Nephron progenitor cell (in vitro differentiated cells): ENCODE results near the gene MAGI2.

Experiments
- DNase-seq: peaks from one replicate; pipeline ENCODE4 v3.0.0; 2021
- H3K27ac Mint-ChIP-seq: 2 replicates; pipeline ENCODE4 v1.8.0; 2021; ENCODE audit warnings: mild to moderate bottlenecking, moderate library complexity, mixed read lengths
- H3K27me3 Mint-ChIP-seq: 2 replicates; pipeline ENCODE4 v1.8.0; 2021; ENCODE audit warnings: mild to moderate bottlenecking, low read depth, mixed read lengths; ENCODE audit not compliant: poor library complexity
- H3K36me3 Mint-ChIP-seq: 2 replicates; pipeline ENCODE4 v1.8.0; 2021; ENCODE audit warnings: low read depth, mixed read lengths
- H3K4me1 Mint-ChIP-seq: 2 replicates; pipeline ENCODE4 v1.8.0; 2021; ENCODE audit warnings: mixed read lengths
- H3K4me3 Mint-ChIP-seq: 2 replicates; pipeline ENCODE4 v1.8.0; 2021; ENCODE audit warnings: mild to moderate bottlenecking, moderate library complexity, mixed read lengths
- H3K9me3 Mint-ChIP-seq: 2 replicates; pipeline ENCODE4 v1.8.0; 2021; ENCODE audit warnings: mild to moderate bottlenecking, moderate library complexity, mixed read lengths
- TF ChIP-seq, protein P1 (sequence below): fragments of 200-600 bp; sonication (generic); IDR thresholded peaks from 2 replicates; pipeline ENCODE4 v1.5.0; 2021; ENCODE audit warnings: antibody characterized with exemption

Gene MAGI2

GRCh38 chr7:78779788-78780187 lies 673.7 kb downstream of the MAGI2 start:
- DNase-seq: no peak
- Mint-ChIP-seq H3K9me3 (no peaks in the 10 kb centered on the region), H3K36me3 (no peaks in the 10 kb centered on the region), H3K4me3 (no peak overlapping the region), H3K27ac (no peak overlapping the region), H3K27me3 (peaks cover 8% of the 10 kb centered on the region), H3K4me1 (no peaks in the 10 kb centered on the region)
- TF ChIP-seq, protein P1, sequence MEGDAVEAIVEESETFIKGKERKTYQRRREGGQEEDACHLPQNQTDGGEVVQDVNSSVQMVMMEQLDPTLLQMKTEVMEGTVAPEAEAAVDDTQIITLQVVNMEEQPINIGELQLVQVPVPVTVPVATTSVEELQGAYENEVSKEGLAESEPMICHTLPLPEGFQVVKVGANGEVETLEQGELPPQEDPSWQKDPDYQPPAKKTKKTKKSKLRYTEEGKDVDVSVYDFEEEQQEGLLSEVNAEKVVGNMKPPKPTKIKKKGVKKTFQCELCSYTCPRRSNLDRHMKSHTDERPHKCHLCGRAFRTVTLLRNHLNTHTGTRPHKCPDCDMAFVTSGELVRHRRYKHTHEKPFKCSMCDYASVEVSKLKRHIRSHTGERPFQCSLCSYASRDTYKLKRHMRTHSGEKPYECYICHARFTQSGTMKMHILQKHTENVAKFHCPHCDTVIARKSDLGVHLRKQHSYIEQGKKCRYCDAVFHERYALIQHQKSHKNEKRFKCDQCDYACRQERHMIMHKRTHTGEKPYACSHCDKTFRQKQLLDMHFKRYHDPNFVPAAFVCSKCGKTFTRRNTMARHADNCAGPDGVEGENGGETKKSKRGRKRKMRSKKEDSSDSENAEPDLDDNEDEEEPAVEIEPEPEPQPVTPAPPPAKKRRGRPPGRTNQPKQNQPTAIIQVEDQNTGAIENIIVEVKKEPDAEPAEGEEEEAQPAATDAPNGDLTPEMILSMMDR: no peak

DNA sequence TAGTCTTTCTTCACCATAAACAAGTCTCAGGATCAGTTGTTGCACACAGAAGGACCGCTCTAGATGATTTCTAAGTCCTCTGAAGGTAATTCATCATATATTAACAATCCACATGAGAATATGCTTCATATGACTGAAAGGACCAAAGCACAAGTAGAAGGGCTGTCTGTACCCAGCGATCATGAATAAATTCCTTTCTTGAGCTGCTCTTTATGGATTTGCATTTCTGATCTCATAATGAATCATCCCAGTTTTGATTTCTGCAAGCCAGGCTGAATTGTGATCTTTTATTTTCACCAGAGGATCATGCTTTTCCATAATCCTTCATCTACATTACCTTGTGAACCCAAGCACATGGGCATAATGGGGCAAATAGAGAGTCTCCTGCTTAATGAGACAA lies 675.6 kb downstream of the MAGI2 start:
- Mint-ChIP-seq H3K4me3 (no peak overlapping the region), H3K36me3 (no peaks in the 10 kb centered on the region), H3K4me1 (no peaks in the 10 kb centered on the region), H3K27ac (no peak overlapping the region), H3K9me3 (no peaks in the 10 kb centered on the region), H3K27me3 (peaks cover 6% of the 10 kb centered on the region)
- DNase-seq: no peak
- TF ChIP-seq, protein P1: no peak

DNA sequence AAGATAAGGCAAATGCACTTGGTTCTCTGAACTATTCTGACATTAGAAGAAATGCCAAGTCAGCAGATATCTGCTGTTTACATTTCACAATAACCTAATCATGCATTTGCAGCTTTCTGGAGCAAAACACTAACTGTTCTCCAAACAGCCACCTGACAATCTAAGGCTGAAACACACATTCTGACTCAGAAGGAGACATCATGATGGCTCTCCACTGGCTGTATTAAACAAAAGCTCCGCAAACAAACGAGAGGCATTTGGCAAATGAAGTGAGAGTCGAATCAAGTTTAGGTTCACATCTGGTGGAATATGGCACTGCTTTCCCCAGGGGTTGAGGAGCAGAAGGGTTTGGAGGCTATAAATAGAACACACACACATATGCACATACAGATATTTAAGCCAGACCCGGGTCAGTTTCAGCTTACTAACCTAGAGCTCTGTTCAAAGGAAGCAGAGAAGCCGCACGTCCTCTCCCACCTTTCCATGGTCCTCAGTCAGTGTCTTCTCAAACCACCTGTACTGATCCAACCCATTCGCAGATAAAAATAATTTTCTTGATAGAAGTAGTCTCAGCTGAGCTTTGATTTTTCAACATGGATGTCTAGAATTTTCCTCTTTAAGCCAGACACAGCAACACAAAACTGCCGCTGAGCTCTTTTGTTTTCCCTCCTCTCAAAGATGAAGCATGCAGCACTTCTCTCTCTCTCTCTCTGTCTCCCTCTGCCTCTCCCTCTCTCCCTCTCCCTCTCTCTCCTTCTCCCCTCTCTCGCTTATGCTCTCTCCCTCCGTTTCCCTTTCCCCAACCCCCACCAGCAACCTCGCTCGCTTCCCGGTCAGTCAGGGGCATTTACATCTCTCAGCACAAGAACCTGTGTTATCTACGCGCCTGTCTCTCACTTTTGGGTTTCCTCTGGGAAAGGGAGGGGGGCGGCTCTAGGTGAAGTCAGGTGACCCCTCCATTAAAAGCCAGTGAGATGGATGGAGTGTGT lies 682.8 kb downstream of the MAGI2 start:
- H3K4me3 Mint-ChIP-seq: peak overlapping the region; percentile 80
- no peaks in the 10 kb centered on the region for H3K9me3 Mint-ChIP-seq
- DNase-seq: no peak
- TF ChIP-seq, protein P1: no peak
- H3K36me3 Mint-ChIP-seq: no peaks in the 10 kb centered on the region
- H3K27ac Mint-ChIP-seq: no peak overlapping the region
- H3K4me1 Mint-ChIP-seq: peaks cover 10% of the 10 kb centered on the region
- peaks cover 8% of the 10 kb centered on the region for H3K27me3 Mint-ChIP-seq

DNA sequence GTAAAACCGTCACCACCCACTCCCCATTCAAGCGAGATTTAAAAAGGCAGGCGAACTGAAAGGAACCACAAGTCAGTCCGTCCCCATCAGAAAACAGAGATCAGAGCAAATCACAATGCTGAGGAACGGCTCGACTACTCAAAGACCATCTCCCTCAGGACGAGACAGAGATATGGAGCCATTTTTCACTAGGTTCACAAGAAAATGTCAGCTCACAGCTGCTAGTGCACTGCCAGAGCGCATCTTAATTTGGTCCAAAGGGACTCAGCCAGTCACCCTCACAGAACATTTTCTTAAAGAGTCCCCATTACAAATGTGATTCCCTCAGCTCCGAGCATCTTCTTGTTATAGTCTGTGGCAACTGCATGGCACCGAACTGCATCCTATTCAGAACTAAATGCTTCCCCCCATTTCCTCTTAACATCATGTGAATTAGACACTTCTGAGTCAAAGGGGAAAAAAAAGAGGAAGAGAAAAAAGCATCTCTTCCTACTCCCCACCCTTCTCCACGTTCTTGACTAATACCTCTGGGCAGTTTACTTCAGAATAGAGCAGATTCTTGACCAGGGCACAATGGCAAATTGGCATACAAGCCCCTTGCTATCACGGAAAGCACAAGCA lies 683.9 kb downstream of the MAGI2 start:
- peaks cover 10% of the 10 kb centered on the region for H3K4me1 Mint-ChIP-seq
- H3K36me3 Mint-ChIP-seq: no peaks in the 10 kb centered on the region
- no peak for DNase-seq
- no peak overlapping the region for H3K27ac Mint-ChIP-seq
- H3K9me3 Mint-ChIP-seq: no peaks in the 10 kb centered on the region
- no peak overlapping the region for H3K4me3 Mint-ChIP-seq
- TF ChIP-seq, protein P1: no peak
- H3K27me3 Mint-ChIP-seq: peaks cover 5% of the 10 kb centered on the region

- no peaks in the 10 kb centered on the region for H3K36me3 Mint-ChIP-seq
Measured at GRCh38 chr7:78768859-78769258, 684.6 kb downstream of the MAGI2 start.

More at GRCh38 chr7:78768859-78769258, 684.6 kb downstream of the MAGI2 start:
- H3K27me3 Mint-ChIP-seq: peaks cover 5% of the 10 kb centered on the region
- TF ChIP-seq, protein P1: no peak
- no peak overlapping the region for H3K27ac Mint-ChIP-seq
- no peak for DNase-seq
- peaks cover 10% of the 10 kb centered on the region for H3K4me1 Mint-ChIP-seq
- H3K4me3 Mint-ChIP-seq: no peak overlapping the region
- H3K9me3 Mint-ChIP-seq: no peaks in the 10 kb centered on the region
